B cell (primary cell): Measurements from ENCODE around the gene PCBP1. TPM values are rescaled to one million over a fixed set of nuclear protein-coding genes. Genes with fewer than 3 reads are reported as not detected.
A peak's percentile ranks its signal among the peaks of the same experiment; 100 is the strongest.

Source experiments
- ATAC-seq: fragments of 200-7000 bp; cut with Tn5 transposase; one replicate; pipeline ENCODE4 v1.10.0; 2021; ENCODE audit warnings: low read depth, mild to moderate bottlenecking, moderate number of reproducible peaks, moderate library complexity
- CTCF ChIA-PET: fragments of 350-600 bp; sonication (Branson Sonifier 250); formaldehyde crosslinking; loops from one replicate; lab custom pipeline; 2021; ENCODE audit warnings: antibody characterized with exemption, inconsistent platforms; lab: Charles Lee
- POLR2A ChIA-PET: fragments of 350-600 bp; sonication (Branson Sonifier 250); formaldehyde crosslinking; loops from one replicate; lab custom pipeline; 2021; ENCODE audit warnings: antibody characterized with exemption; lab: Charles Lee
- DNase-seq: peaks from one replicate; pipeline ENCODE4 v3.0.0; 2013
- H2AFZ ChIP-seq: 2 replicates; pipeline ENCODE4 v1.6.1; 2012; ENCODE audit warnings: mild to moderate bottlenecking, low read depth, low read length; ENCODE audit not compliant: insufficient read depth, poor library complexity, severe bottlenecking
- H3K27ac ChIP-seq, 2 donors: 1 replicate in 1 of 2; 2 replicates in 1 of 2; pipeline ENCODE4 v1.5.1; 2012 to 2013; ENCODE audit warnings: low read length in 2 of 2, mild to moderate bottlenecking in 2 of 2, moderate library complexity in 1 of 2
- H3K27me3 ChIP-seq, 4 experiments: fragments of 200-600 bp in 1 of 4; sonication (generic) in 1 of 4; replicated peaks in 1 of 4; 1 replicate in 2 of 4; 2 replicates in 2 of 4; pipeline versions ENCODE4 v1.6.1 to v1.7.0; 2013 to 2016; ENCODE audit warnings: low read length in 3 of 4, mild to moderate bottlenecking in 2 of 4, mixed read lengths in 1 of 4, moderate library complexity in 1 of 4; ENCODE audit not compliant: insufficient read depth in 4 of 4, control insufficient read depth in 3 of 4; ENCODE audit errors: control extremely low read depth in 1 of 4
- H3K36me3 ChIP-seq, 2 experiments: replicated peaks in 1 of 2; 1 replicate in 1 of 2; 2 replicates in 1 of 2; pipeline versions ENCODE4 v1.6.1 to v1.7.1; 2013; ENCODE audit warnings: low read length in 1 of 2; ENCODE audit not compliant: insufficient read depth in 2 of 2, control insufficient read depth in 1 of 2; ENCODE audit errors: control extremely low read depth in 1 of 2, extremely low read depth in 1 of 2
- H3K4me1 ChIP-seq, 2 donors: fragments of 200-600 bp in 1 of 2; sonication (generic) in 1 of 2; 1 replicate in 1 of 2; 2 replicates in 1 of 2; pipeline versions ENCODE4 v1.5.1 to v1.6.1; 2013 to 2017; ENCODE audit warnings: low read length in 2 of 2; ENCODE audit not compliant: control insufficient read depth in 2 of 2, insufficient read depth in 2 of 2
- H3K4me2 ChIP-seq: replicated peaks from 2 replicates; pipeline ENCODE3; 2012; ENCODE audit warnings: mild to moderate bottlenecking, low read depth, low read length; ENCODE audit not compliant: poor library complexity, severe bottlenecking
- H3K4me3 ChIP-seq, 5 experiments: fragments of 200-600 bp in 1 of 5; sonication (generic) in 1 of 5; 1 replicate in 3 of 5; 2 replicates in 2 of 5; pipeline versions ENCODE4 v1.5.1 to v1.7.0; 2011 to 2016; ENCODE audit warnings: low read length in 4 of 5, mild to moderate bottlenecking in 4 of 5, low read depth in 2 of 5, control low read depth in 1 of 5, moderate library complexity in 1 of 5; ENCODE audit not compliant: insufficient read depth in 1 of 5; ENCODE audit errors: control extremely low read depth in 1 of 5, extremely low read depth in 1 of 5
- H3K79me2 ChIP-seq: fragments of 200-600 bp; sonication (generic); one replicate; pipeline ENCODE4 v1.6.0; 2016; ENCODE audit warnings: low read length; ENCODE audit not compliant: control insufficient read depth, insufficient read depth
- H3K9ac ChIP-seq: fragments of 200-600 bp; sonication (generic); 2 replicates; pipeline ENCODE4 v1.6.1; 2017; ENCODE audit warnings: mild to moderate bottlenecking, low read length, moderate library complexity
- H3K9me3 ChIP-seq, 3 donors: one replicate each; pipeline versions ENCODE4 v1.6.1 to v1.7.1; 2013; ENCODE audit warnings: low read length in 2 of 3; ENCODE audit not compliant: control insufficient read depth in 2 of 3, insufficient read depth in 1 of 3; ENCODE audit errors: control extremely low read depth in 1 of 3
- H4K20me1 ChIP-seq: 2 replicates; pipeline ENCODE4 v1.6.0; 2012; ENCODE audit warnings: mild to moderate bottlenecking, low read length; ENCODE audit not compliant: insufficient read depth, control insufficient read depth, poor library complexity, severe bottlenecking
- H3K27ac Mint-ChIP-seq: one replicate; pipeline ENCODE4 v1.8.0; 2021; ENCODE audit warnings: mixed read lengths
- H3K27me3 Mint-ChIP-seq: one replicate; pipeline ENCODE4 v1.8.0; 2021; ENCODE audit warnings: mixed read lengths
- H3K4me1 Mint-ChIP-seq: one replicate; pipeline ENCODE4 v1.8.0; 2021; ENCODE audit warnings: mixed read lengths
- H3K4me3 Mint-ChIP-seq: one replicate; pipeline ENCODE4 v1.8.0; 2021; ENCODE audit warnings: mixed read lengths
- H3K9me3 Mint-ChIP-seq: one replicate; pipeline ENCODE4 v1.8.0; 2022; ENCODE audit warnings: mixed read lengths; ENCODE audit not compliant: insufficient read depth
- EZH2 ChIP-seq: IDR thresholded peaks from 2 replicates; pipeline ENCODE4 v1.6.1; 2012; ENCODE audit warnings: borderline replicate concordance, low read depth, mild to moderate bottlenecking, moderate library complexity, low read length; ENCODE audit not compliant: insufficient read depth, poor library complexity, severe bottlenecking
- WGBS: methylation state at CpG from one replicate; pipeline ENCODE4 v1.1.5; 2013; ENCODE audit warnings: missing lambda C conversion rate; ENCODE audit not compliant: insufficient coverage; 5-methylcytosine and 5-hydroxymethylcytosine counted together
- intact Hi-C: fragments of 100-400 bp; cut with micrococcal nuclease; formaldehyde crosslinking; loops from one replicate; pipeline ENCODE4 v1.10.0; 2022
- polyA minus RNA-seq: library from RNA; depleted of rRNA, polyadenylated mRNA; stranded (reverse); fragments of >200 nt; gene quantifications from 2 replicates; pipeline ENCODE4 v1.2.3, GENCODE V29; 2012
- polyA plus RNA-seq: library from polyadenylated mRNA; depleted of rRNA; stranded (reverse); fragments of >200 nt; gene quantifications from 2 replicates; pipeline ENCODE4 v1.2.3, GENCODE V29; 2012
- total RNA-seq, 2 donors: library from RNA; stranded (reverse); fragments of 120-200 nt in 1 of 2; gene quantifications; 1 replicate in 1 of 2; 2 replicates in 1 of 2; pipeline versions ENCODE4 v1.2.3 to v1.2.4, GENCODE V29; 2013 to 2022
- TF ChIP-seq, protein P1 (sequence below): fragments of 200-600 bp; IDR thresholded peaks from one replicate; pipeline ENCODE4 v1.8.0; 2022; ENCODE audit warnings: antibody characterized with exemption, mild to moderate bottlenecking

The PCBP1 gene
- total RNA-seq (304 and 327 TPM in 2 replicates), polyA plus RNA-seq (155 and 172 TPM in 2 replicates), polyA minus RNA-seq (91.9 and 173 TPM in 2 replicates)
- total RNA-seq (2013), result 31.6 TPM

DNA sequence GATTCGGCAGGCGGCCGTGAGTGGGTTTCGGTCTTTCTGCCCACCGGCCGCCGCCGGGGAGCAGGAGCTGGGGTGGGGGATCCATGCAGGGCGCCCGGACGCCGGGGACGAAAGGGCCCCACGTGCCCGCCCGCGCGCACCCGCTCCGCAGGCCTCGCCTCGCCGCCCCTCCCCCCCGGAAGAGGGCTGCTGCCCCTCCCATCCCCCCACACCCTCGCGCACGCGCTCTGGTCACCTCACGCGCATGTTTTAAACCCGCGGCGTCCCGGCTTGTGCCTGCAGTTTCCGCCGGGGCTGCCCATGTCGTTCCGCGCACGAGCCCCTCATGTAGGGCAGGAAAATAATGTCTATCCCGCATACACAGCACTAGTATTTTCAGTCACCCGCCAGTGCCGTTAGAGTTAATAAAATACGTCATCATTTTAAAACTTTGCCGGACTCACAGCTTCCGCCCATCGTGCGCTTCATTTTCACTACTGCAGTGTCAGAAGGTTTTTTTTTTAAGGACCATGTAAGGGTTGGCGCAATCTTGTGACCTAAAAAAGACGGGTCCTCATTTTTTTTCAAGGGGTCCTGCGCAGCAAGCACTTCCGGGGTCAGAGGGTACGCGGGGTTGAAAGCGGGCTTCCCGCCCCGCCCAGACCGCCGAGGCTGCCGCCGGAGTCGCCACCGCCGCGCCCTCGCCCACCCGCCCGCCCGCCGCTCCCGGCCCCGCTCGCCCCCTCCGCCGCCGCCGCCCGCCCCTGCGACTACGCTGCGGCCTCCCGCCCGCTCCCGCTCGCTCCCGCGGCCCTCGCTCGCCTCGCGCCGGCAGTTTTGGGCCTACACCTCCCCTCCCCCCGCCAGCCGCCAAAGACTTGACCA is at the start of gene PCBP1:
Gene PCBP1, plus strand, starts transcription at position 640 of the 864 bp plus-strand sequence. CDS start 267 bp downstream, outside the sequence.
- Histone ChIP-seq H3K4me1 (peaks cover 63 to 73% of the 10 kb centered on the region in 2 donors), H4K20me1 (peaks cover 12% of the 10 kb centered on the region), H3K9me3 (no peaks in the 10 kb centered on the region), H2AFZ (peak within 1 kb of the TSS; percentile 92), H3K27me3 (no peaks in the 10 kb centered on the region), H3K27ac (peak within 1 kb of the TSS; percentile 97 to 100), H3K4me3 (peak within 1 kb of the TSS; percentile 66 to 99 (median 98)), H3K9ac (peak within 1 kb of the TSS; percentile 100), H3K79me2 (peaks cover 45% of the 10 kb centered on the region), H3K4me2 (peak within 1 kb of the TSS; percentile 94), H3K36me3 (peaks cover 0 to 30% of the 10 kb centered on the region in 2 experiments)
- Mint-ChIP-seq H3K4me1 (peaks cover 74% of the 10 kb centered on the region), H3K27me3 (no peaks in the 10 kb centered on the region), H3K4me3 (peak within 1 kb of the TSS; percentile 94), H3K9me3 (no peaks in the 10 kb centered on the region), H3K27ac (peak within 1 kb of the TSS; percentile 100)
- TF ChIP-seq, protein P1, sequence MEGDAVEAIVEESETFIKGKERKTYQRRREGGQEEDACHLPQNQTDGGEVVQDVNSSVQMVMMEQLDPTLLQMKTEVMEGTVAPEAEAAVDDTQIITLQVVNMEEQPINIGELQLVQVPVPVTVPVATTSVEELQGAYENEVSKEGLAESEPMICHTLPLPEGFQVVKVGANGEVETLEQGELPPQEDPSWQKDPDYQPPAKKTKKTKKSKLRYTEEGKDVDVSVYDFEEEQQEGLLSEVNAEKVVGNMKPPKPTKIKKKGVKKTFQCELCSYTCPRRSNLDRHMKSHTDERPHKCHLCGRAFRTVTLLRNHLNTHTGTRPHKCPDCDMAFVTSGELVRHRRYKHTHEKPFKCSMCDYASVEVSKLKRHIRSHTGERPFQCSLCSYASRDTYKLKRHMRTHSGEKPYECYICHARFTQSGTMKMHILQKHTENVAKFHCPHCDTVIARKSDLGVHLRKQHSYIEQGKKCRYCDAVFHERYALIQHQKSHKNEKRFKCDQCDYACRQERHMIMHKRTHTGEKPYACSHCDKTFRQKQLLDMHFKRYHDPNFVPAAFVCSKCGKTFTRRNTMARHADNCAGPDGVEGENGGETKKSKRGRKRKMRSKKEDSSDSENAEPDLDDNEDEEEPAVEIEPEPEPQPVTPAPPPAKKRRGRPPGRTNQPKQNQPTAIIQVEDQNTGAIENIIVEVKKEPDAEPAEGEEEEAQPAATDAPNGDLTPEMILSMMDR, result no peak
- no peak for TF ChIP-seq EZH2
- WGBS, result under 1% methylated on average over 71 of the region's 94 CpGs
- ChIA-PET CTCF (interaction anchor here (1.0 to 12.7 kb wide), 9 partner anchors 16 to 174 kb away, joined by 4 to 98 read pairs (median 41); partner anchors contain the start of gene MXD1), POLR2A (interaction anchor here (0.5 to 8.3 kb wide), 15 partner anchors 8 to 901 kb away, joined by 3 to 170 read pairs (median 17); partner anchors contain the start of genes C2orf42 and MXD1)
- DNase-seq (peak; percentile 97), ATAC-seq (peak; percentile 60)
- intact Hi-C loops, result loop anchor here (1.0 to 2.0 kb wide), 10 partner anchors 8 to 258 kb away; partner anchors contain the start of genes C2orf42, GMCL1, SNRPG and TIA1
